HEK293 (cell line): ENCODE measurements around the gene TMEM271.

Experiments
- BCL11A ChIP-seq: fragments of 450-650 bp; formaldehyde crosslinking; IDR thresholded peaks from 2 replicates; pipeline ENCODE4 v1.5.1; 2016; ENCODE audit warnings: low read depth, missing biosample characterization, missing genetic modification characterization
- MZF1 ChIP-seq: fragments of 450-650 bp; formaldehyde crosslinking; IDR thresholded peaks from 2 replicates; pipeline ENCODE4 v1.5.1; 2017; ENCODE audit warnings: missing biosample characterization, missing genetic modification characterization, borderline replicate concordance
- ZNF114 ChIP-seq: fragments of 450-650 bp; formaldehyde crosslinking; IDR thresholded peaks from 2 replicates; pipeline ENCODE4 v1.5.0; 2017; ENCODE audit warnings: missing biosample characterization, missing genetic modification characterization
- ZNF48 ChIP-seq: fragments of 450-650 bp; formaldehyde crosslinking; IDR thresholded peaks from 2 replicates; pipeline ENCODE4 v1.5.1; 2016; ENCODE audit warnings: missing biosample characterization, missing genetic modification characterization
- ZNF548 ChIP-seq: fragments of 450-650 bp; formaldehyde crosslinking; IDR thresholded peaks from 2 replicates; pipeline ENCODE4 v1.5.1; 2016; ENCODE audit warnings: missing biosample characterization, missing genetic modification characterization
- TF ChIP-seq, protein P1 (sequence below): fragments of 450-650 bp; formaldehyde crosslinking; IDR thresholded peaks from 2 replicates; pipeline ENCODE4 v1.5.1; 2016; ENCODE audit warnings: missing biosample characterization, missing genetic modification characterization
- TF ChIP-seq, protein P2 (sequence below): fragments of 450-650 bp; formaldehyde crosslinking; IDR thresholded peaks from 2 replicates; pipeline ENCODE4 v1.5.1; 2017; ENCODE audit warnings: missing biosample characterization, missing genetic modification characterization
- TF ChIP-seq, protein P3 (sequence below): fragments of 450-650 bp; formaldehyde crosslinking; IDR thresholded peaks from 2 replicates; pipeline ENCODE4 v1.5.1; 2016; ENCODE audit warnings: missing biosample characterization, missing genetic modification characterization

DNA sequence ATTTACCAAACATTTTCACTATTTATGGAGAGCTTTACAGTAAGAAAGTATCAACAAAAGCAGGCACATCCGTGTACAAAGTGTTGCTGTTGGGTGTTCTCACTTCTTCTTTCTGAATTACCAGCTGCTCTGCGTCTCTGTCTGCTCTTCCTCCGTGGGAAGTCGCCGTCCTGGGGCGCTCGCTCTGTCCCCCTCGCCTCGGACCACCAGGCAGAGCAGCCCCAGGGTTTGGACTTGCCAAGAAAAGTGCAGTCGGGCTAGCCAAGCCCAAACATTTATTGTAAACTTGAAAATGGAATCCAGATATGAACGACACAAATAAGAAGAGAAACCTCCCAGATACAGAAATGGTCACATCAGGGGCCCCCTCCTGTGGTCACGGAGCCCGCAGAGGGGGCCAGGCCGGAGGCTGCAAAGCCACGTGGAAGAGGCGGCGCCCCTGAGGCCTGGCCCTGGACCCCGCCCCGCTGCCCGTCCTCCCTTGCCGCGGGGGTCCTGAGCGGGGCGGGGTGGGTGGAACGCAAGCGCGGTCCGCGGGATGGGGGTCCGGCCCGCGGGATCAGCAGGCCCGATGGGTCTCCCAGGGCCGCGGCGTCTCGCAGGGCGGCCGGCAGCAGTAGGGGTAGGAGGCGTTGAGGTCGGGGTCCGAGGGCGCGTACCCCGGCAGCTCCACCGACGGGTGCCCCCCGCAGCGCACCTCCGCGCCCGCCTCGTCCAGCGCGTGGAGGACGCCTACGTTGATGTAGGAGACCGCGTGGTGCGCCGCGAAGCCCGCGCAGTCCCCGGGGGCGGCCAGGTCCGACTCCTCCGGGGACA is 1.5 kb downstream of the TMEM271 start:
- TF ChIP-seq ZNF48 = no peak
- TF ChIP-seq, protein P1, sequence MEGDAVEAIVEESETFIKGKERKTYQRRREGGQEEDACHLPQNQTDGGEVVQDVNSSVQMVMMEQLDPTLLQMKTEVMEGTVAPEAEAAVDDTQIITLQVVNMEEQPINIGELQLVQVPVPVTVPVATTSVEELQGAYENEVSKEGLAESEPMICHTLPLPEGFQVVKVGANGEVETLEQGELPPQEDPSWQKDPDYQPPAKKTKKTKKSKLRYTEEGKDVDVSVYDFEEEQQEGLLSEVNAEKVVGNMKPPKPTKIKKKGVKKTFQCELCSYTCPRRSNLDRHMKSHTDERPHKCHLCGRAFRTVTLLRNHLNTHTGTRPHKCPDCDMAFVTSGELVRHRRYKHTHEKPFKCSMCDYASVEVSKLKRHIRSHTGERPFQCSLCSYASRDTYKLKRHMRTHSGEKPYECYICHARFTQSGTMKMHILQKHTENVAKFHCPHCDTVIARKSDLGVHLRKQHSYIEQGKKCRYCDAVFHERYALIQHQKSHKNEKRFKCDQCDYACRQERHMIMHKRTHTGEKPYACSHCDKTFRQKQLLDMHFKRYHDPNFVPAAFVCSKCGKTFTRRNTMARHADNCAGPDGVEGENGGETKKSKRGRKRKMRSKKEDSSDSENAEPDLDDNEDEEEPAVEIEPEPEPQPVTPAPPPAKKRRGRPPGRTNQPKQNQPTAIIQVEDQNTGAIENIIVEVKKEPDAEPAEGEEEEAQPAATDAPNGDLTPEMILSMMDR (tag by site-specific recombination) = no peak
- TF ChIP-seq ZNF548 (tag by site-specific recombination) = no peak
- TF ChIP-seq, protein P2, sequence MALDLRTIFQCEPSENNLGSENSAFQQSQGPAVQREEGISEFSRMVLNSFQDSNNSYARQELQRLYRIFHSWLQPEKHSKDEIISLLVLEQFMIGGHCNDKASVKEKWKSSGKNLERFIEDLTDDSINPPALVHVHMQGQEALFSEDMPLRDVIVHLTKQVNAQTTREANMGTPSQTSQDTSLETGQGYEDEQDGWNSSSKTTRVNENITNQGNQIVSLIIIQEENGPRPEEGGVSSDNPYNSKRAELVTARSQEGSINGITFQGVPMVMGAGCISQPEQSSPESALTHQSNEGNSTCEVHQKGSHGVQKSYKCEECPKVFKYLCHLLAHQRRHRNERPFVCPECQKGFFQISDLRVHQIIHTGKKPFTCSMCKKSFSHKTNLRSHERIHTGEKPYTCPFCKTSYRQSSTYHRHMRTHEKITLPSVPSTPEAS = no peak
- no peak for TF ChIP-seq BCL11A (tag by site-specific recombination)
- TF ChIP-seq, protein P3, sequence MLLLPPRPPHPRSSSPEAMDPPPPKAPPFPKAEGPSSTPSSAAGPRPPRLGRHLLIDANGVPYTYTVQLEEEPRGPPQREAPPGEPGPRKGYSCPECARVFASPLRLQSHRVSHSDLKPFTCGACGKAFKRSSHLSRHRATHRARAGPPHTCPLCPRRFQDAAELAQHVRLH (tag by site-specific recombination) = no peak
- TF ChIP-seq ZNF114 = no peak
- no peak for TF ChIP-seq MZF1
